Stimulated activated CD4-positive, alpha-beta T cell treated with anti-CD3 and anti-CD28 coated beads, Interleukin-12 subunit alpha, Interleukin-12 subunit beta, amount 100 ng/mL, for 48 hours (primary cell): ENCODE data around the gene PPP2R5C.

Experiments used
- DNase-seq, 3 donors: peaks; one replicate each; pipeline ENCODE4 v3.0.0-alpha.2; 2020; ENCODE audit warnings: low read depth in 2 of 3, low spot score in 1 of 3

The PPP2R5C gene

GRCh38 chr14:101838476-101838875 lies 77.0 kb downstream of the PPP2R5C start:
- no peak for DNase-seq

- no peak for DNase-seq
These were observed 77.7 kb downstream of the PPP2R5C start for GRCh38 chr14:101839236-101839635.

- no peak for DNase-seq
These were observed 78.2 kb downstream of the PPP2R5C start for GRCh38 chr14:101839661-101840060.

GRCh38 chr14:101840649-101841369 lies 79.3 kb downstream of the PPP2R5C start:
- DNase-seq = no peak

GRCh38 chr14:101843038-101843437 lies 81.5 kb downstream of the PPP2R5C start:
- DNase-seq = no peak

GRCh38 chr14:101843665-101844064 lies 82.2 kb downstream of the PPP2R5C start:
- DNase-seq = peak in 2 of 3 donors; percentile 47 to 49

- DNase-seq = no peak
These were observed 82.7 kb downstream of the PPP2R5C start for GRCh38 chr14:101844219-101844618.

- DNase-seq = no peak
These were observed 83.2 kb downstream of the PPP2R5C start for GRCh38 chr14:101844751-101845150.

GRCh38 chr14:101845496-101845895 lies 84.0 kb downstream of the PPP2R5C start:
- no peak for DNase-seq

- DNase-seq = no peak
These were observed 84.4 kb downstream of the PPP2R5C start for GRCh38 chr14:101845896-101846295.

GRCh38 chr14:101849125-101849524 lies 87.6 kb downstream of the PPP2R5C start:
- no peak for DNase-seq

GRCh38 chr14:101849640-101850039 lies 88.1 kb downstream of the PPP2R5C start:
- DNase-seq = no peak

GRCh38 chr14:101851183-101851582 lies 89.7 kb downstream of the PPP2R5C start:
- no peak for DNase-seq

- no peak for DNase-seq
These were observed 90.4 kb downstream of the PPP2R5C start for GRCh38 chr14:101851736-101852405.

- no peak for DNase-seq
These were observed 91.3 kb downstream of the PPP2R5C start for GRCh38 chr14:101852785-101853184.

GRCh38 chr14:101853455-101854018 lies 92.0 kb downstream of the PPP2R5C start:
- no peak for DNase-seq

- no peak for DNase-seq
These were observed 92.9 kb downstream of the PPP2R5C start for GRCh38 chr14:101854366-101854765.

GRCh38 chr14:101855958-101856357 lies 94.4 kb downstream of the PPP2R5C start:
- DNase-seq = no peak

- no peak for DNase-seq
These were observed 95.0 kb downstream of the PPP2R5C start for GRCh38 chr14:101856536-101856935.

- DNase-seq = no peak
These were observed 95.7 kb downstream of the PPP2R5C start for GRCh38 chr14:101857226-101857625.

GRCh38 chr14:101858791-101859537 lies 97.5 kb downstream of the PPP2R5C start:
- DNase-seq = no peak

- no peak for DNase-seq
These were observed 98.0 kb downstream of the PPP2R5C start for GRCh38 chr14:101859538-101859902.
